Tibial artery (tissue), 4 donors: Measurements from ENCODE around the gene PPID.

Experiments used
- DNase-seq, 2 donors: peaks; one replicate each; pipeline ENCODE4 v3.0.0-alpha.2; 2019
- H3K27ac ChIP-seq, 2 donors: fragments of 200-600 bp; sonication (generic) in 1 of 2; 1 replicate in 1 of 2; 2 replicates in 1 of 2; pipeline ENCODE4 v1.5.1; 2018 to 2019; ENCODE audit warnings: mild to moderate bottlenecking in 1 of 2
- H3K27me3 ChIP-seq, 2 donors: fragments of 200-600 bp; sonication (generic) in 1 of 2; one replicate each; pipeline versions ENCODE4 v1.5.1 to v1.6.0; 2016 to 2019
- H3K36me3 ChIP-seq, 3 donors: fragments of 200-600 bp; sonication (generic) in 2 of 3; one replicate each; pipeline ENCODE4 v1.5.1; 2016 to 2019; ENCODE audit warnings: mild to moderate bottlenecking in 2 of 3
- H3K4me1 ChIP-seq, 4 donors: fragments of 200-600 bp; sonication (generic) in 2 of 4; 1 replicate in 3 of 4; 2 replicates in 1 of 4; pipeline ENCODE4 v1.5.1; 2016 to 2019
- H3K4me3 ChIP-seq, 2 donors: fragments of 200-600 bp; sonication (generic) in 1 of 2; 1 replicate in 1 of 2; 2 replicates in 1 of 2; pipeline ENCODE4 v1.5.1; 2018 to 2019; ENCODE audit warnings: mild to moderate bottlenecking in 2 of 2
- H3K9me3 ChIP-seq, 3 donors: fragments of 200-600 bp; sonication (generic) in 1 of 3; one replicate each; pipeline ENCODE4 v1.5.1; 2016 to 2019
- CTCF ChIP-seq, 2 experiments: fragments of 200-600 bp in 1 of 2; fragments of 450-650 bp in 1 of 2; IDR thresholded peaks; one replicate each; pipeline ENCODE4 v1.5.1; 2017 to 2019; ENCODE audit warnings: antibody characterized with exemption in 2 of 2, mild to moderate bottlenecking in 1 of 2, moderate library complexity in 1 of 2
- intact Hi-C: fragments of 100-400 bp; cut with DNase I; formaldehyde crosslinking; loops from one replicate; pipeline ENCODE4 v1.15.0; 2023; ENCODE audit warnings: low total_unique reads

PPID gene

DNA sequence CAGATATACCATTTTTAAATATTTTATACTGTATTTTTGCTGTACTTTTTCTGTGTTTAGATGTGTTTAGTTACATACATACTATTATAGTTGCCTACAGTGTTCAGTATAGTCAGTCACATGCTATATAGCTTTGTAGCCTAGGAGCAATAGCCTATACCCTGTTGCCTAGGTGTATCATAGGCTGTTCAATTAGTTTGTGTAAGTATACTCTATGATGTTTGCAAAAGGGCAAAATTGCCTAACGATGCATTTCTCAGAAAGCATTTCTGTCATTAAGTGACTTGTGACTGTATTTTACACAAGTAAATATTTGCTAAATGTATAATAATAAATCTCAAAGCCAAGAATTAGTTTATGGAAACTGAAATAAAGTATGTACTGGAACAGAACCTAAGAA, 41.6 kb downstream of the PPID start:
- no peak overlapping the region for H3K4me3 ChIP-seq
- peaks cover 11 to 23% (median 21%) of the 10 kb centered on the region in 3 donors for H3K36me3 ChIP-seq
- no peaks in the 10 kb centered on the region for H3K27me3 ChIP-seq
- intact Hi-C loops, result no loop called here
- H3K27ac ChIP-seq, result no peak overlapping the region
- TF ChIP-seq CTCF (IDR thresholded peaks at IDR 0.05), result no peak
- no peaks in the 10 kb centered on the region for H3K4me1 ChIP-seq
- H3K9me3 ChIP-seq, result no peaks in the 10 kb centered on the region
- no peak for DNase-seq

- Histone ChIP-seq H3K4me3 (no peak overlapping the region), H3K27ac (no peak overlapping the region), H3K4me1 (peaks cover 0 to under 1% (median 0%) of the 10 kb centered on the region in 4 donors), H3K9me3 (no peaks in the 10 kb centered on the region), H3K36me3 (peaks cover 4 to 11% (median 9%) of the 10 kb centered on the region in 3 donors), H3K27me3 (no peaks in the 10 kb centered on the region)
- TF ChIP-seq CTCF (IDR thresholded peaks at IDR 0.05), result no peak
- intact Hi-C loops, result no loop called here
- no peak for DNase-seq
These were observed 44.4 kb downstream of the PPID start for GRCh38 chr4:158678767-158679166.

DNA sequence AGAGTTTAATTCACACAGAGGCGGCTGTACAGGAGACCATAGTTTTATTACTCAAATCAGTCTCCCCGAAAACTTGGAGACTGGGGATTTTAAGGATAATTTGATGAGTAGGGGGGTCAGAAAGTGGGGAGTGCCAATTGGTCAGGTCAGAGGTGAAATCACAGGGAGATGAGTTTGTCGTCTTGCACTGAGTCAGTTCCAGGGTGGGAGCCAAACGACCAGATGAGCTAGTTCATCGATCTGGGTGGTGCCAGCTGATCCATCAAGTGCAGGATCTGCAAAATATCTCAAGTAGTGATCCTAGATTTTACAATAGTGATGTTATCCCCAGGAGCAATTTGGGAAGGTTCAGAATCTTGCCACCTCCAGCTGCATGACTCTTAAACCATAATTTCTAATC, 47.1 kb downstream of the PPID start:
- Histone ChIP-seq H3K4me1 (peaks cover 0 to 11% (median 7%) of the 10 kb centered on the region in 4 donors), H3K27ac (no peak overlapping the region), H3K9me3 (no peaks in the 10 kb centered on the region), H3K4me3 (no peak overlapping the region), H3K36me3 (peaks cover 0 to 4% (median 0%) of the 10 kb centered on the region in 3 donors), H3K27me3 (no peaks in the 10 kb centered on the region)
- no peak for DNase-seq
- intact Hi-C loops, result no loop called here
- TF ChIP-seq CTCF (IDR thresholded peaks at IDR 0.05), result no peak

DNA sequence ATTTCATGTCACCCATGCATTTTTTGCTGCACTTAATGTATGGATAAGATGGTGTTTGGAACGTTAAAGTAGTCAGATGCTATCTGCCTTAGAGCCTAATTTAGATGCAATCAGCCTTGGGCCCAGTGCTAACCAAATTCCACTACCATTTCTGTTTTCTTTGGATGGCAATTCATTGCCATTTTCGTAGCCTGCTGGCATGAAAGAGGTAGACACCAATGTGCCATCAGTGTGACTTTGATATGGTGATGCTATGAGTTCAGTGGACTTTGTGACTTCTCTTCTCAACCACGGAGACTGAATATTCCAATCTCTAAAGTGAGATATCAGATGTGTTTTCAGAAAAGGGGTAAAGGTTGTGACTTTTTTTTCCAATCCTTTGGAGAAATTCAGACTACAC, 49.6 kb downstream of the PPID start:
- intact Hi-C loops, result loop anchor here (2.0 kb wide), 1 partner anchor 49 kb away; the partner anchor contains the start of gene PPID

GRCh38 chr4:158671915-158672806, 51.0 kb downstream of the PPID start, which contains the start of gene ETFDH:
Gene ETFDH (plus strand): TSS chr4:158672296. CDS start chr4:158672457, 161 bp downstream.
- TF ChIP-seq CTCF (IDR thresholded peaks at IDR 0.05), result peak; percentile 56 to 66
- H3K27ac ChIP-seq, result peak within 1 kb of the TSS; percentile 94 to 96
- DNase-seq, result peak; percentile 100
- no peaks in the 10 kb centered on the region for H3K27me3 ChIP-seq
- H3K4me1 ChIP-seq, result peaks cover 0 to 20% (median 14%) of the 10 kb centered on the region in 4 donors
- intact Hi-C loops, result loop anchor here (2.0 kb wide), 1 partner anchor 51 kb away; the partner anchor contains the start of gene PPID
- H3K4me3 ChIP-seq, result peak within 1 kb of the TSS; percentile 75 to 82
- no peaks in the 10 kb centered on the region for H3K9me3 ChIP-seq
- H3K36me3 ChIP-seq, result no peaks in the 10 kb centered on the region

More for the DNA sequence above, 49.6 kb downstream of the PPID start:
- Histone ChIP-seq H3K4me3 (no peak overlapping the region), H3K27me3 (no peaks in the 10 kb centered on the region), H3K27ac (no peak overlapping the region), H3K9me3 (no peaks in the 10 kb centered on the region), H3K4me1 (peaks cover 0 to 20% (median 14%) of the 10 kb centered on the region in 4 donors), H3K36me3 (no peaks in the 10 kb centered on the region)
- TF ChIP-seq CTCF (IDR thresholded peaks at IDR 0.05), result no peak
- no peak for DNase-seq
